Measurements from ENCODE around the gene TMX1.
"Not testable (repeated sequence)": the region's sequence is repeated elsewhere in the genome, so short reads cannot be mapped to it uniquely, and the experiment has no call there.

Gene TMX1
- 34.7 to 170 (median 76.2) reads per million in 3 experiments for total RNA-seq

GRCh38 chr14:51239813-51240803 lies at the start of gene TMX1:
TMX1 (plus strand) TSS chr14:51240247; CDS start chr14:51240293, 46 bp downstream.
- DNase-seq, result peak; percentile 80

GRCh38 chr14:51201890-51202289 lies 38.2 kb upstream of the TMX1 start:
- no peak for DNase-seq

DNA sequence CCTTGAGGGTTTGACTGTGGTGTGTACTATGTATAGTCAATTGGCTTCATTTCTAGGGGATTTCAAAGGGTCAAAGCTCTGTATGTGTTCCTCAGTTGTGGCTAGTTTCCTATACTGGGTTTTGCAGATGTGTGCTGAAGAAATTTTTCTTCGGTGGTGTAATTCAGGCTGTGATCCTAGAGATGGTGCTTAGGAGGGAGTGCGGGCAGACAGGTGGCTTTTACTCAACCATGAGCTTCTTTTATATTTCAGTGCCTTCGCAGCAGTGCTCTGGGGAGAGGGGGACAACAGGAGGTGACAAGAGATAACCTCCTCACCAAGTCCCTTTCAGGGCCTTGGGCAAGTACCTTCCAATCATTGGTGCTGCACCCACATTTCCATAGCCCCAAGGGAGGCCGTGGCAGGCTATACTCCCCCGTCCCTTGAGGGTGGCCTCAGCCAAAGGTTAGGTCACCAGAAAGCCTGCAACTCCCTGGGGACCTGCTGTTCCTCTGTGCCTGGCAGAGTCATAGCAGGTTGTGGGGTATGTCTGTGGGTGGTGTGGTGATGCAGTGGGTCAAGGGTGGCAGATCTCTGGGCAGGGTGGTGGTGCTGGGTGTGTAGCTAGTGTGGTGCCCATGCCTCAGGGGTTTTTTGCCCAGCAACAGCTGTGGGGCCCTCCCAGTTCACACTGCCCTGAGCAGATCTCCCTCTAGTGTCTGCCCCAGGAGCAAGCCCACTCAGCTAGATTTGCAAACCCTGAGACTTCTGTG lies 37.0 kb upstream of the TMX1 start:
- DNase-seq, result no peak

GRCh38 chr14:51203881-51204280 lies 36.2 kb upstream of the TMX1 start:
- no peak for DNase-seq

DNA sequence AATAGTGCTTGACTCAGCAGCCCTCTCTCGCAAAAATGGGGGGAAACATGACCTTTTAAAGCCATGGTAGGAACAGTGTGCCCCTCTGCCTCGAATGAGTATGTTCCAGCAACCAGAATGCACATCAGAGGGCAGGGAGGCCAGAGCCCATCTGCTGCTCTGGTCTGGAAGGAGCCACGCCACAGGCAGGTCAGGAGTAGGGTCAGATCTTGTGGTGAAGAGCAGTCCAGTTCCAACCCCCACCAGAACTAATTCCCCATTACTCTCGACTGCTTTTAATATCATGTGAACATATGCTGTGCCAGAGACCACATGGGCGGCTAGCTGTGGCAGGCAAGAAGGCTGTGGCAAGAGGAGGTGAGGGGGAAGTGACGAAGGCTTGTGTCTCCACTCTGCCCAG lies 34.6 kb upstream of the TMX1 start:
- no peak for DNase-seq

- DNase-seq, result no peak
These were observed 33.6 kb upstream of the TMX1 start for GRCh38 chr14:51206462-51206861.

DNA sequence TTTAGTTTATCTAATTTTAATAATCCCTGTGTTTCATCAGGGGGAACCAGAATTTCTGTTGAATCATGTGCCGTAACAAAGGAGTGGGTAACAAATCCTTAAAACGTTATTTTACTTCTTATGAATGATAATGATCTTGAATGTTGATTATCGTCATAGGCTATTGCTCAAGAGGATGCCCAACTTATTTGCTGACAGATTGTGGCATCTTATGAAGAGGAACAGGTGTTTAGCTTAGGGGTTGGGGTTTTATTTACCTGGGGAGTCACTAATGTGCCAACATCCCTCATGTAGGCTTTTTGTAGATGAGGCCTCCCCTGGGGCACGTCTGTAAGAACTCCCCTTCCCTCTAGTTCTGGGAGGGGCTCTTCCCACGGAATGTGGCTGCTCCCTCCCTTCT lies 32.4 kb upstream of the TMX1 start:
- DNase-seq, result no peak

- DNase-seq, result no peak
These were observed 31.1 kb upstream of the TMX1 start for GRCh38 chr14:51208982-51209381.

DNA sequence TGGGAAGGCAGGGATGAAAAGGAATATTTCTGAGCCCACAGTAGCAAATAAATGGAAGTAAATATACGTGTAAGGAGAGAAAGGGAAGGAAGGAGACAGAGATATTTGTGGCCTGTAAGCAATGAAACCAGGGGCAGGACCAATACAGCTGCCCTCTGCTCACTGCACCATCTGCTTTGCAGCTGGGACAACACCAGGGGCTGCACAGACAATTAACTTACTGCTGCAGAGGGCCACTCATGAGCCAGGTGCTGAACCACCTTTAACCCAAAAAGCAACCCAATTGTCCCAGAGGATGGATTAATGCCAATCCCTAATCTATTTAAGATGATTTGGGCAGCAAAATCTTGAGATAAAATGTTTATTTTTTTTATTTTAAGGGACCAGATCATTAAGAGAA lies 30.6 kb upstream of the TMX1 start:
- no peak for DNase-seq

- no peak for DNase-seq
These were observed 29.5 kb upstream of the TMX1 start for GRCh38 chr14:51210594-51210993.

- DNase-seq, result no peak
These were observed 28.9 kb upstream of the TMX1 start for GRCh38 chr14:51211149-51211548.

GRCh38 chr14:51216602-51217001 lies 23.4 kb upstream of the TMX1 start:
- DNase-seq, result no peak

DNA sequence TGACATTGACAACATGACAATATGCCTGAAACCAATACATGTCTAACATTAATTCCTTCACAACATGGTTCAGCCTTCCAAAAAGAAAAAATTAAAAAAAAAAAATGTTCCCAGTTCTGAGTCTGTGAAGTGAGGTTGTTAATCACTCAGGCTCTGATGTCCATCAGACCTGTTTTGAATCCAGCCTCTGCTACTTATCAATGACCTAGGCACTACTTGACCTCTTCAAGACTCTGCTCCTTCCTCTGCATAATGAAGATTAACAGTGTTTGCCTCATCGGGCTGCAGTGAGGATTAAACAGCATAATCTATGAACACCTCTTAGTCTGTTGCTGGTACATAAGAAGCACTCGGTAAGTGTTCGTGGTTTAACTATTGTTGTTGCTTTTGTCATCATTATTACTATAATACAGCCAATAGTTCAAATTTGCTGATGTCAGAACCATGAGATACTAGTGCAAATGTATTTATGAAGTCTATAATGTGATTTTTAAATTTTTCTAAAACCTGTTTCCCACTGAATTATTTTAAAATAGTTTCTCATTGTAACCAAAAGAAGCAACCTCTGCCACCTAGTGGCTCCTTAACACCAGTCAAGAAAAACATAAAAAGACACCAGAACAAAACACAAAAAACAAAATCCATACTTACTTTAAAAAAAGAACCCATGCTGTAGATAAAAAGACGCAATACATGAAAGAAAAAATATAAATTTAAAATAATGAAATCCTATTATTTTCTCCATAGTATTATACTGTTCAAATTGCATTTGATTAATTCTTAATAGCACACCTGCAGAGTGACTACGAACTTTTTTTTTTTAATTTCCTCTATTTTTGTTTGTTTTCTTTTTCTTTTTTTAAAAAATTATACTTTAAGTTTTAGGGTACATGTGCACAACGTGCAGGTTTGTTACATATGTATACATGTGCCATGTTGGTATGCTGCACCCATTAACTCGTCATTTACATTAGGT lies 20.3 kb upstream of the TMX1 start:
- DNase-seq, result no peak

- DNase-seq, result not testable (repeated sequence)
These were observed 16.6 kb upstream of the TMX1 start for GRCh38 chr14:51223463-51223862.

GRCh38 chr14:51224551-51224950 lies 15.5 kb upstream of the TMX1 start:
- DNase-seq, result no peak

DNA sequence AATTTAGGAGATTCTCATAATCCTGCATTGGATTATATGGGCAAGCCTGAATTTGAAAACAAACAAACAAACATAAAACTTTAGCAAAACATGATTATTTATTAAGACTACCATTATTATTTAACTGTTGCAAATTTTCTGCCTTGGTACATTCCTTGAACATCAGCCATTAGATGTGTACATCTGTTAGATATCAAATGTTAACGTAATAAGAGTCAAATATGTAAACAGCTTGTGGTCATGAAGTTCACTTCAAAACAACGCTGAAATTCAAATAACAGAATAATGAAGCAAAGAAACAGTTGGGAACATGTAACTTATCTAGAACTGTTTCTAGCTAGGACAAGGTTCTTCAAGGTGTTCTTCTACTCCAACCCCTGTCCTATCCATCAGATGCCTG lies 14.3 kb upstream of the TMX1 start:
- DNase-seq, result no peak

DNA sequence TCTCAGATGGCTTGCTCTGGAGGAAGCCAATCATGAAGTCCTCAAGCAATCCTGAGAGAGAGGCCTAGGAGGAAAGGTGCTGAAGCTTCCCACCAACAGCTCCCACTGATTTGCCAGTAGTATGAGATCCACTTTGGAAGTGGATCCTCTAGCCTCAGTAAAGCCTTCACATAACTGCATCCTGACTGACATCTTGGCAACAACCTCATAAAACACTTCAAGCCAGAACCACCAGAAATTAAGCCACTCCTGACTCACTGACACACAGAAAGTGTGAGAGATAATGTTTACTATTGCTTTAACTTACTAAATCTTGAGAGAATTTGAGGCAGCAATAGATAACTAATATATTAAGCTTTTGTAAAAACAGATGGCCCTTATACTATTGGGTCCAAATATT lies 11.7 kb upstream of the TMX1 start:
- no peak for DNase-seq

- no peak for DNase-seq
These were observed 11.2 kb upstream of the TMX1 start for GRCh38 chr14:51228890-51229289.

DNA sequence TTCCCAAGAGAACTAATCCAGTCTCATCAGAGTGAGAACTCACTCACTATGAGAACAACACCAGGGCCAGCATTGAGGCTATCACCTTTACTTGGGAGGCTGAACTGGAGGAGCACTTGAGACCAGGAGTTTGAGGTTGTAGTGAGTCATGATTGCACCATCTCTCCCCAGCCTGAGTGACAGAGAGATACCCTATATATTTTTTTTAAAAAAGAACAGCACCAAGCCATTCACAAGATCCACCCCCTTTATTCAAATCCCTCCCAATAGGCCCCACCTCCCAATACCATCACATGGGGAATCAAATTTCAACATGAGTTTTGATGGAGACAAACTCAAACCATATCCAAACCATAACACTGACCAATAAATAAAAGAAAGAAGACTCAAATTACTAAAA lies 3.7 kb upstream of the TMX1 start:
- DNase-seq, result no peak

- DNase-seq, result no peak
These were observed 845 bp downstream of the TMX1 start for GRCh38 chr14:51240804-51241380.

GRCh38 chr14:51242545-51243490 lies 2.8 kb downstream of the TMX1 start:
- no peak for DNase-seq

Measured in central memory CD4-positive, alpha-beta T cell (primary cell).